Mesenchymal stem cell (in vitro differentiated cells and primary cell): ENCODE measurements around the gene CAPN9.

Experiments used
- DNase-seq: peaks from one replicate; pipeline ENCODE4 v3.0.0-alpha.2; 2013
- H2AFZ ChIP-seq: one replicate; pipeline ENCODE4 v1.6.1; 2013; ENCODE audit warnings: low read depth, mild to moderate bottlenecking, control low read depth, inconsistent platforms, low read length, moderate library complexity
- H2AK5ac ChIP-seq: 2 replicates; pipeline ENCODE4 v1.6.1; 2013; ENCODE audit warnings: low read length, moderate library complexity, mild to moderate bottlenecking, inconsistent platforms; ENCODE audit not compliant: severe bottlenecking
- H2BK120ac ChIP-seq: one replicate; pipeline ENCODE4 v1.6.1; 2013; ENCODE audit warnings: low read depth, mild to moderate bottlenecking, inconsistent platforms, low read length, moderate library complexity
- H2BK12ac ChIP-seq, 2 experiments: one replicate each; pipeline ENCODE4 v1.6.1; 2013; ENCODE audit warnings: inconsistent platforms in 2 of 2, low read length in 2 of 2, mild to moderate bottlenecking in 2 of 2, moderate library complexity in 2 of 2, control low read depth in 1 of 2
- H2BK15ac ChIP-seq: one replicate; pipeline ENCODE4 v1.6.1; 2013; ENCODE audit warnings: mild to moderate bottlenecking, low read depth, inconsistent platforms; ENCODE audit not compliant: poor library complexity, severe bottlenecking
- H2BK5ac ChIP-seq: 2 replicates; pipeline ENCODE4 v1.6.1; 2013; ENCODE audit warnings: low read depth, mild to moderate bottlenecking, low read length, control low read depth, inconsistent platforms; ENCODE audit not compliant: poor library complexity, severe bottlenecking
- H3K14ac ChIP-seq, 2 experiments: one replicate each; pipeline ENCODE4 v1.6.1; 2013; ENCODE audit warnings: inconsistent platforms in 2 of 2, low read length in 2 of 2, control low read depth in 1 of 2, mild to moderate bottlenecking in 1 of 2, moderate library complexity in 1 of 2
- H3K18ac ChIP-seq, 2 experiments: one replicate each; pipeline ENCODE4 v1.6.1; 2013; ENCODE audit warnings: inconsistent platforms in 2 of 2, low read length in 2 of 2, control low read depth in 1 of 2, low read depth in 1 of 2, mild to moderate bottlenecking in 1 of 2
- H3K23ac ChIP-seq, 2 experiments: one replicate each; pipeline ENCODE4 v1.6.1; 2013; ENCODE audit warnings: inconsistent platforms in 2 of 2, low read length in 2 of 2, mild to moderate bottlenecking in 2 of 2, moderate library complexity in 2 of 2, control low read depth in 1 of 2
- H3K27ac ChIP-seq: 2 replicates; pipeline ENCODE4 v1.5.1; 2013; ENCODE audit warnings: mild to moderate bottlenecking, moderate library complexity, low read length, control low read depth, inconsistent platforms; ENCODE audit not compliant: poor library complexity, severe bottlenecking
- H3K27me3 ChIP-seq, 2 experiments: 2 replicates each; pipeline versions ENCODE4 v1.6.1 to v1.7.0; 2013; ENCODE audit warnings: low read length in 2 of 2, mild to moderate bottlenecking in 2 of 2, moderate library complexity in 2 of 2, control low read depth in 1 of 2, inconsistent platforms in 1 of 2; ENCODE audit not compliant: control insufficient read depth in 1 of 2, insufficient read depth in 1 of 2
- H3K36me3 ChIP-seq, 2 experiments: 2 replicates each; pipeline versions ENCODE4 v1.6.1 to v1.7.0; 2013; ENCODE audit warnings: low read length in 2 of 2, control low read depth in 1 of 2, inconsistent platforms in 1 of 2, low read depth in 1 of 2, mild to moderate bottlenecking in 1 of 2; ENCODE audit not compliant: insufficient read depth in 2 of 2, control insufficient read depth in 1 of 2
- H3K4ac ChIP-seq, 2 experiments: one replicate each; pipeline ENCODE4 v1.6.1; 2013; ENCODE audit warnings: inconsistent platforms in 2 of 2, low read length in 2 of 2, mild to moderate bottlenecking in 2 of 2, moderate library complexity in 2 of 2, control low read depth in 1 of 2, low read depth in 1 of 2
- H3K4me1 ChIP-seq: 2 replicates; pipeline ENCODE4 v1.6.1; 2013; ENCODE audit warnings: low read depth, low read length, control low read depth; ENCODE audit not compliant: control insufficient read depth, insufficient read depth
- H3K4me2 ChIP-seq: 2 replicates; pipeline ENCODE4 v1.6.1; 2013; ENCODE audit warnings: low read length, mild to moderate bottlenecking, inconsistent platforms; ENCODE audit not compliant: poor library complexity, severe bottlenecking
- H3K4me3 ChIP-seq, 2 experiments: 2 replicates each; pipeline versions ENCODE4 v1.5.1 to v1.7.0; 2013; ENCODE audit warnings: low read length in 2 of 2, mild to moderate bottlenecking in 2 of 2, control low read depth in 1 of 2, low read depth in 1 of 2; ENCODE audit not compliant: insufficient read depth in 1 of 2
- H3K79me1 ChIP-seq: replicated peaks from 2 replicates; pipeline ENCODE4 v1.6.1; 2013; ENCODE audit warnings: mild to moderate bottlenecking, control low read depth, low read length, inconsistent platforms; ENCODE audit not compliant: poor library complexity, severe bottlenecking
- H3K9ac ChIP-seq: 2 replicates; pipeline ENCODE4 v1.7.0; 2013; ENCODE audit warnings: mild to moderate bottlenecking, low read length, moderate library complexity
- H3K9me3 ChIP-seq: 2 replicates; pipeline ENCODE4 v1.7.0; 2013; ENCODE audit warnings: mild to moderate bottlenecking, low read length; ENCODE audit not compliant: control insufficient read depth
- H4K8ac ChIP-seq: one replicate; pipeline ENCODE4 v1.6.1; 2013; ENCODE audit warnings: inconsistent platforms, mild to moderate bottlenecking, low read length, moderate library complexity
- H4K91ac ChIP-seq: one replicate; pipeline ENCODE4 v1.6.1; 2013; ENCODE audit warnings: mild to moderate bottlenecking, low read length, inconsistent platforms
- WGBS: methylation state at CpG from one replicate; pipeline ENCODE4 v1.1.7; 2013; ENCODE audit warnings: mixed read lengths; 5-methylcytosine and 5-hydroxymethylcytosine counted together

Gene CAPN9

DNA sequence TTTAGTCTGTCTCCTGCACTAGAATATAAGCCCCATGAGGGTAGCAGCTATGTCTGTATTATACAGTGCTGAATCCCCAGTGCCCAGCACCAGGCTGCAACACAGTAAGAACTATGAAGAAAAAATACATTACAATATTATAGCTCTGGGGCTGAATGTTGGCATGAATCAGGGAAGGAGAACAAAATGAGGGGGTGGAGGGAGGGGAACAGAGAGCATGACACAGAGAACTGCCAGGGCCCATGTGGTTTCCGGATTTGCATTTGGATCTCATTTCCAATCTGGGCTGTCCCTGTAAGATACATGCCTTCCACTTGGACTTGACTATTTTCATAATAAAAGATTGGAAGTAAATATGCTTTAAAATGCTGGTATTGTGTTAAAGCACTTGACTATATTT lies 85.3 kb downstream of the CAPN9 start:
- Histone ChIP-seq H2BK12ac (no peak overlapping the region), H3K4me1 (peaks cover 3% of the 10 kb centered on the region), H2BK15ac (no peak overlapping the region), H3K14ac (no peak overlapping the region), H4K8ac (no peak overlapping the region), H2AFZ (no peak overlapping the region), H3K4ac (no peak overlapping the region), H2BK5ac (no peak overlapping the region), H3K9ac (no peak overlapping the region), H3K23ac (no peak overlapping the region), H3K18ac (no peak overlapping the region), H3K79me1 (peaks cover 18% of the 10 kb centered on the region), H3K27me3 (no peaks in the 10 kb centered on the region), H4K91ac (no peak overlapping the region), H3K27ac (no peak overlapping the region), H3K9me3 (no peaks in the 10 kb centered on the region), H2AK5ac (no peak overlapping the region), H2BK120ac (no peak overlapping the region), H3K4me2 (no peak overlapping the region), H3K36me3 (peaks cover 6 to 16% of the 10 kb centered on the region in 2 experiments), H3K4me3 (no peak overlapping the region)
- DNase-seq, result no peak
- WGBS, result no CpG with 5 or more reads among the region's 1 CpG

DNA sequence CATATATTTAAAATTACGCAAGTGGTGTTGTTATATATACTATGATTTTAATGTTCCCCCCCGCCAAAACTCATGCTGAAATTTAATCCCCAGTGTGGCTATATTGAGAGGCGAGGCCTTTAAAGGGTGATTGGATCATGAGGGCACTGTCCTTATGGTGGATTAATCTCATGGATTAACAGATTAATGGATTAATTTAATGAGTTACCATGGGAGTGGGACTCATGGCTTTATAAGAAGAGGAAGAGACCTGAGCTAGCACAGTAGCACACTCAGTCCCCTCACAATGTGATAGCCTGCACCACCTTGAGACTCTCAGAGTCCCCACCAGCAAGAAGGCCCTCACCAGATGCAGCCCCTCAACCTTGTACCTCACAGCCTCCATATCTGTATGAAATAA lies 86.3 kb downstream of the CAPN9 start:
- Histone ChIP-seq H4K91ac (no peak overlapping the region), H3K23ac (no peak overlapping the region), H3K36me3 (peaks cover 12 to 26% of the 10 kb centered on the region in 2 experiments), H2BK5ac (no peak overlapping the region), H3K27me3 (no peaks in the 10 kb centered on the region), H2BK12ac (no peak overlapping the region), H3K14ac (no peak overlapping the region), H3K9me3 (no peaks in the 10 kb centered on the region), H2AK5ac (no peak overlapping the region), H2AFZ (no peak overlapping the region), H3K4me3 (no peak overlapping the region), H3K79me1 (peaks cover 20% of the 10 kb centered on the region), H2BK15ac (no peak overlapping the region), H3K27ac (no peak overlapping the region), H2BK120ac (no peak overlapping the region), H3K4me1 (no peaks in the 10 kb centered on the region), H4K8ac (no peak overlapping the region), H3K18ac (no peak overlapping the region), H3K4me2 (no peak overlapping the region), H3K4ac (no peak overlapping the region), H3K9ac (no peak overlapping the region)
- WGBS, result 100% methylated on average over 2 of the region's 3 CpGs
- no peak for DNase-seq

DNA sequence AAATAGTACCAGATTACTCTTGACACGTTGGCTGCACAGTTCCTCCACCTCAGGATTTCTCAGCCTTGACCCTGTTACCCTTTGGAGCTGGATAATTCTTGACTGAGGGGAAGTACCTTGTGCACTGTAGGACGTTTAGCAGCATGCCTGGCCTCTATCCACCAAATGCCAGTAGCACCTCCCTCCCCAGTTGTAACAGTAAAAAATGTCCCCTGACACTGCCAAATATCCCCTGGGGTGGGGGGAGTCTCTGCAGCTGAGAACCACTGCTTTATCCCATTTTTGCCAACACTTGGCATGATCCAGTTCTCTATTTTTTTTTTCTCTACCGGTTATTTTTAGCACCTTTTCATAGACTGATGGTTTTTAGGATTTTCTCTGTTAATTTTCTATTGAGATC lies 87.1 kb downstream of the CAPN9 start:
- Histone ChIP-seq H3K4me2 (no peak overlapping the region), H3K4me3 (no peak overlapping the region), H3K4me1 (no peaks in the 10 kb centered on the region), H4K91ac (no peak overlapping the region), H3K4ac (no peak overlapping the region), H3K79me1 (peaks cover 27% of the 10 kb centered on the region), H3K36me3 (peaks cover 19 to 34% of the 10 kb centered on the region in 2 experiments), H3K9ac (no peak overlapping the region), H2AFZ (no peak overlapping the region), H2AK5ac (no peak overlapping the region), H4K8ac (no peak overlapping the region), H3K9me3 (no peaks in the 10 kb centered on the region), H3K14ac (no peak overlapping the region), H3K18ac (no peak overlapping the region), H2BK120ac (no peak overlapping the region), H2BK15ac (no peak overlapping the region), H3K27me3 (no peaks in the 10 kb centered on the region), H3K23ac (no peak overlapping the region), H2BK5ac (no peak overlapping the region), H2BK12ac (no peak overlapping the region), H3K27ac (no peak overlapping the region)
- 83% methylated on average over 2 of the region's 3 CpGs for WGBS
- no peak for DNase-seq

DNA sequence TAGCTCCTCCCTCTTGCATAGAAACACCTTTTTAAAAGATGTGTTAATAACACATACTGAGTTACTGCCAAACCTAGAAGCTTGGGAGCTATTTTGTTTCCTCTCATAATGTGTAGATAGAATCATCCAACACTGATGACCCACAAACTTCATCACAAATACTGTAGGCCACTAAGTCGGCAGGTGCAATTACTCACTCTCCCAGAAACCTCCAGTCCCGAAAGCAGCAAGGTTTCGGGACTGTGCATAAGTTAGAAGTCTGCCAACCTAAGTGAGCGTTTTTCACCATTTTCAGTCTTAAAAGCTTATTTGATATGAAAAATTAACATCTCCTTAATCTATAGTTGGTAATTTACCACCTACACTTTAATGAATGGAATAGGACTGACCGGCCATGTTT lies 89.2 kb downstream of the CAPN9 start:
- H3K4ac ChIP-seq, result no peak overlapping the region
- H3K27me3 ChIP-seq, result no peaks in the 10 kb centered on the region
- no peak overlapping the region for H4K91ac ChIP-seq
- H3K79me1 ChIP-seq, result peaks cover 33% of the 10 kb centered on the region
- no peak overlapping the region for H3K4me2 ChIP-seq
- H2BK15ac ChIP-seq, result no peak overlapping the region
- no peak overlapping the region for H3K9ac ChIP-seq
- no peak overlapping the region for H2AK5ac ChIP-seq
- H2BK5ac ChIP-seq, result no peak overlapping the region
- H3K27ac ChIP-seq, result no peak overlapping the region
- no peak overlapping the region for H3K23ac ChIP-seq
- no peak overlapping the region for H2BK12ac ChIP-seq
- H2BK120ac ChIP-seq, result no peak overlapping the region
- no peak overlapping the region for H4K8ac ChIP-seq
- peaks cover 28 to 55% of the 10 kb centered on the region in 2 experiments for H3K36me3 ChIP-seq
- 100% methylated on average over 3 of the region's 5 CpGs for WGBS
- H3K18ac ChIP-seq, result no peak overlapping the region
- peaks cover 1% of the 10 kb centered on the region for H3K4me1 ChIP-seq
- H2AFZ ChIP-seq, result no peak overlapping the region
- H3K14ac ChIP-seq, result no peak overlapping the region
- no peaks in the 10 kb centered on the region for H3K9me3 ChIP-seq
- no peak overlapping the region for H3K4me3 ChIP-seq
- no peak for DNase-seq
